Measurements from ENCODE around the gene DDX5. TPM values are rescaled to one million over a fixed set of nuclear protein-coding genes. Genes with fewer than 3 reads are reported as not detected.

Gene DDX5
- total and polyA plus RNA-seq, 2 donors (not counting 1 experiment from before 2014, with no cell fraction given) = 439 to 598 TPM

DNA sequence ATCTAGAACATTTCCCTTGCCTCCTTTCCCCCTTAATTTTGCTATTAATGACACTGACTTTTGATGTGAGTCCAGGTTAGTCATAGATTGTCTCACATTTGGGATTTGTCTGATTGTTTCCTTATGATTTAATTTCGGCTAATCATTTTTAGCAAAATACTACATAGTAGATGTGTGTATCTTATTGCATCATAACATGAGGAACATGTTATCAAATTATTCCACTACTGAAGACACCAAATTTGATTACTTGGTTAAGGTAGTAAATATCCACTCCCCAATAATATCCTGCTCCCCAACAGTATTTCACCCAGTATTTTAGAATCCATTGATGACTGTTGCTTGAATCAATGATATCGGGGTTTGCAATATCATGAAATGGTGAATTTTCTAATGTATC, 12.0 kb downstream of the DDX5 start:
- no peaks in the 10 kb centered on the region for H3K27me3 ChIP-seq (ENCODE audit: control insufficient read depth, insufficient read depth, low read length)
- peaks cover 16% of the 10 kb centered on the region for H3K79me2 ChIP-seq (ENCODE audit: control insufficient read depth, insufficient read depth, low read length)
- peak overlapping the region; percentile 54 for H3K4me2 ChIP-seq (ENCODE audit: extremely low read depth, insufficient read depth, low read length)

DNA sequence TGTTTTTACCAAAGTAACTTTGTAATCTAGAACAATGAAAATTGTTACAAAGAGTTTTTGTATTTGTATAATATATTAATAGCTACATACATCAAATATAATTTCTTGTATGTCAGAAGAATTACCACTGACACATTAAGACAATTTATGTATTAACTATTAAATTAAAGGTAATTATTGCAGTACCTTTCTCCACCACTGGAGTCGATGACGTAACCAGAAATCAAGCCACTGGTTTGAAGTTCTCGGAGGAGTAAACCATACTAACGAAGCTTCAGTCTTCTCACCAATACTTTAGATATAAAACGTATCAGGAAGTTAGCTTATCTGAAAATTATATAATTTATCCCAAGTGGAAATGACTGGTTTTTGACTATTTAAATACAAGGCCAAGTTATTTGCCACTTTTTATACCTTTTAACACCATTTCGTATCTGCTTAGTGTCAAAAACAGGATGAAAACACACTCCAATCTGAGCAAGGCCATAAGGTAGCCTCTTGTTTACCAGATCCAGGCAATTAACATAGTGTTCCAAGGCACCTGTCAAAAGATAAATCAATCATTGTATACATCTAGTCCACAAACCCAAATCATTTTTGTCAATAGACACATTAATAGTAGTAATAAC, 13.5 kb downstream of the DDX5 start:
- H3K27me3 ChIP-seq (ENCODE audit: control insufficient read depth, insufficient read depth, low read length) = no peaks in the 10 kb centered on the region
- TF ChIP-seq, protein P1, sequence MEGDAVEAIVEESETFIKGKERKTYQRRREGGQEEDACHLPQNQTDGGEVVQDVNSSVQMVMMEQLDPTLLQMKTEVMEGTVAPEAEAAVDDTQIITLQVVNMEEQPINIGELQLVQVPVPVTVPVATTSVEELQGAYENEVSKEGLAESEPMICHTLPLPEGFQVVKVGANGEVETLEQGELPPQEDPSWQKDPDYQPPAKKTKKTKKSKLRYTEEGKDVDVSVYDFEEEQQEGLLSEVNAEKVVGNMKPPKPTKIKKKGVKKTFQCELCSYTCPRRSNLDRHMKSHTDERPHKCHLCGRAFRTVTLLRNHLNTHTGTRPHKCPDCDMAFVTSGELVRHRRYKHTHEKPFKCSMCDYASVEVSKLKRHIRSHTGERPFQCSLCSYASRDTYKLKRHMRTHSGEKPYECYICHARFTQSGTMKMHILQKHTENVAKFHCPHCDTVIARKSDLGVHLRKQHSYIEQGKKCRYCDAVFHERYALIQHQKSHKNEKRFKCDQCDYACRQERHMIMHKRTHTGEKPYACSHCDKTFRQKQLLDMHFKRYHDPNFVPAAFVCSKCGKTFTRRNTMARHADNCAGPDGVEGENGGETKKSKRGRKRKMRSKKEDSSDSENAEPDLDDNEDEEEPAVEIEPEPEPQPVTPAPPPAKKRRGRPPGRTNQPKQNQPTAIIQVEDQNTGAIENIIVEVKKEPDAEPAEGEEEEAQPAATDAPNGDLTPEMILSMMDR (conservative IDR thresholded peaks at IDR 0.05 in 1 of 2, IDR thresholded peaks at IDR 0.05 in 1 of 2; ENCODE audit: low read depth in 1 of 2, low read length in 2 of 2) = peak in 1 of 2 donors; percentile 64
- no peak for TF ChIP-seq EZH2 (IDR thresholded peaks at IDR 0.05; ENCODE audit: low read length, missing control alignments)

More for the DNA sequence above, 12.0 kb downstream of the DDX5 start:
- H3K9me3 ChIP-seq (ENCODE audit: control insufficient read depth, insufficient read depth, low read depth, low read length) = no peaks in the 10 kb centered on the region
- peak overlapping the region in 1 of 4 experiments; percentile 44 for H3K4me3 ChIP-seq (replicated peaks in 1 of 4; ENCODE audit: control extremely low read depth in 1 of 4, insufficient read depth in 1 of 4, low read depth in 3 of 4, low read length in 4 of 4)
- peaks cover 2% of the 10 kb centered on the region for H3K4me1 ChIP-seq (ENCODE audit: control insufficient read depth, extremely low read depth, insufficient read depth, low read length)
- H4K20me1 ChIP-seq (ENCODE audit: control insufficient read depth, extremely low read depth, insufficient read depth, low read length) = peaks cover 3% of the 10 kb centered on the region
- DNase-seq (ENCODE audit: low read depth in 2 of 2) = no peak
- TF ChIP-seq, protein P1 (conservative IDR thresholded peaks at IDR 0.05 in 1 of 2, IDR thresholded peaks at IDR 0.05 in 1 of 2; ENCODE audit: low read depth in 1 of 2, low read length in 2 of 2) = no peak
- no peak overlapping the region for H3K27ac ChIP-seq (ENCODE audit: insufficient read depth, low read length)
- no peak overlapping the region for H2AFZ ChIP-seq (ENCODE audit: low read length)
- peaks cover 4% of the 10 kb centered on the region for H3K36me3 ChIP-seq (ENCODE audit: control insufficient read depth, insufficient read depth, low read length)
- no peak overlapping the region for H3K9ac ChIP-seq (ENCODE audit: insufficient read depth, low read length)

DNA sequence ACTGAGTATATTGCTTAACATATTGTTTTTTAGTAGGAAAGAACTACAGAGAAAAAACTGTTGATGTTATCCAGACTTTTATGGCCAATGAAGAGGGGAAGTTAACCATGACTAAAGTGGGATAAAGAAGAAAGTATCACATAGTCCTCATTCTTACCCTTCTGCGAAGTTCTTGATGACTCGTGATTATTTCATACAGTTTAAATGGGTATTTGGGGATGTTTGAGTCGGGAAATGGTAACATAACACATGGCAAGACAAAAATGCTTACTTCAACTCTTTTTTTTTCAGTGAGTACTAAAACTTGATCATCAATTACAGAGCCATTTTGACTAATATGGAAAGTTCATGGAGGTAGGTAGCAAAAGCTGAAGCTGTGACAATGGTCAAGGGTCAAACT, 14.1 kb downstream of the DDX5 start:
- Histone ChIP-seq H3K27me3 (ENCODE audit: control insufficient read depth, insufficient read depth, low read length) (no peaks in the 10 kb centered on the region), H3K79me2 (ENCODE audit: control insufficient read depth, insufficient read depth, low read length) (peaks cover 16% of the 10 kb centered on the region), H3K27ac (ENCODE audit: insufficient read depth, low read length) (peak overlapping the region; percentile 23), H3K36me3 (ENCODE audit: control insufficient read depth, insufficient read depth, low read length) (peaks cover 2% of the 10 kb centered on the region), H4K20me1 (ENCODE audit: control insufficient read depth, extremely low read depth, insufficient read depth, low read length) (no peaks in the 10 kb centered on the region), H3K9me3 (ENCODE audit: control insufficient read depth, insufficient read depth, low read depth, low read length) (no peaks in the 10 kb centered on the region), H3K4me1 (ENCODE audit: control insufficient read depth, extremely low read depth, insufficient read depth, low read length) (peaks cover 2% of the 10 kb centered on the region), H3K9ac (ENCODE audit: insufficient read depth, low read length) (no peak overlapping the region), H3K4me3 (replicated peaks in 1 of 4; ENCODE audit: control extremely low read depth in 1 of 4, insufficient read depth in 1 of 4, low read depth in 3 of 4, low read length in 4 of 4) (no peak overlapping the region), H2AFZ (ENCODE audit: low read length) (no peak overlapping the region), H3K4me2 (ENCODE audit: extremely low read depth, insufficient read depth, low read length) (no peak overlapping the region)
- TF ChIP-seq EZH2 (IDR thresholded peaks at IDR 0.05; ENCODE audit: low read length, missing control alignments) = no peak
- DNase-seq (ENCODE audit: low read depth in 2 of 2) = peak; percentile 38 to 67

More for the DNA sequence above, 13.5 kb downstream of the DDX5 start:
- Histone ChIP-seq H3K4me1 (ENCODE audit: control insufficient read depth, extremely low read depth, insufficient read depth, low read length) (peaks cover 2% of the 10 kb centered on the region), H2AFZ (ENCODE audit: low read length) (no peak overlapping the region), H3K4me2 (ENCODE audit: extremely low read depth, insufficient read depth, low read length) (no peak overlapping the region), H3K27ac (ENCODE audit: insufficient read depth, low read length) (peak overlapping the region; percentile 23), H3K79me2 (ENCODE audit: control insufficient read depth, insufficient read depth, low read length) (peaks cover 16% of the 10 kb centered on the region), H3K9me3 (ENCODE audit: control insufficient read depth, insufficient read depth, low read depth, low read length) (no peaks in the 10 kb centered on the region), H3K4me3 (replicated peaks in 1 of 4; ENCODE audit: control extremely low read depth in 1 of 4, insufficient read depth in 1 of 4, low read depth in 3 of 4, low read length in 4 of 4) (no peak overlapping the region), H3K9ac (ENCODE audit: insufficient read depth, low read length) (no peak overlapping the region), H4K20me1 (ENCODE audit: control insufficient read depth, extremely low read depth, insufficient read depth, low read length) (no peaks in the 10 kb centered on the region), H3K36me3 (ENCODE audit: control insufficient read depth, insufficient read depth, low read length) (peaks cover 2% of the 10 kb centered on the region)
- DNase-seq (ENCODE audit: low read depth in 2 of 2) = peak in 1 of 2 donors; percentile 30
